VCaP (cell line): ENCODE measurements around the gene WARS2.
A peak's percentile ranks its signal among the peaks of the same experiment; 100 is the strongest.

Source experiments
- H3K27ac ChIP-seq: fragments of 450-650 bp; 2 replicates; pipeline ENCODE4 v1.5.1; 2017
- TF ChIP-seq, protein P1 (sequence below): fragments of 450-650 bp; conservative IDR thresholded peaks from 2 replicates; pipeline ENCODE4 v1.5.1; 2017; ENCODE audit warnings: mild to moderate bottlenecking, moderate library complexity

The WARS2 gene

DNA sequence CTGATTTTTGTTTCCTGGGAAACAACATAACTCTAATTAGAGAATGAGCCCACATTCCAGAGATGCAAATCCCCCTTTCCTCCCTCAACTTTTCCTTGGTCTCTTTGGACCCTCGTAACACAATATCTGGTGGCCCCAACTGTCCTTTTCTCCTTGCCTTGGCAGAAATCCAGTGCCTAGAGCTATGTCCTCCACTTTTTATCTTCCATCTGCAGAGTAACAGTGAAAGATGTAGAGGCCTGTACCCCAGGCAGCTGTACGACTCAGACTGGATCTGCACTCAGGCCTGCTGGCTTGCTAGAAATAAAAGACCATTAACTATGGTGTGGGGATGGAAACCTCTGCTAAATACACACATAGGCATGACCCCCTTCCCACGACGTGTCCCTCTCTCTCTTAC, 72.0 kb downstream of the WARS2 start:
- TF ChIP-seq, protein P1, sequence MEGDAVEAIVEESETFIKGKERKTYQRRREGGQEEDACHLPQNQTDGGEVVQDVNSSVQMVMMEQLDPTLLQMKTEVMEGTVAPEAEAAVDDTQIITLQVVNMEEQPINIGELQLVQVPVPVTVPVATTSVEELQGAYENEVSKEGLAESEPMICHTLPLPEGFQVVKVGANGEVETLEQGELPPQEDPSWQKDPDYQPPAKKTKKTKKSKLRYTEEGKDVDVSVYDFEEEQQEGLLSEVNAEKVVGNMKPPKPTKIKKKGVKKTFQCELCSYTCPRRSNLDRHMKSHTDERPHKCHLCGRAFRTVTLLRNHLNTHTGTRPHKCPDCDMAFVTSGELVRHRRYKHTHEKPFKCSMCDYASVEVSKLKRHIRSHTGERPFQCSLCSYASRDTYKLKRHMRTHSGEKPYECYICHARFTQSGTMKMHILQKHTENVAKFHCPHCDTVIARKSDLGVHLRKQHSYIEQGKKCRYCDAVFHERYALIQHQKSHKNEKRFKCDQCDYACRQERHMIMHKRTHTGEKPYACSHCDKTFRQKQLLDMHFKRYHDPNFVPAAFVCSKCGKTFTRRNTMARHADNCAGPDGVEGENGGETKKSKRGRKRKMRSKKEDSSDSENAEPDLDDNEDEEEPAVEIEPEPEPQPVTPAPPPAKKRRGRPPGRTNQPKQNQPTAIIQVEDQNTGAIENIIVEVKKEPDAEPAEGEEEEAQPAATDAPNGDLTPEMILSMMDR, result no peak
- no peak overlapping the region for H3K27ac ChIP-seq

DNA sequence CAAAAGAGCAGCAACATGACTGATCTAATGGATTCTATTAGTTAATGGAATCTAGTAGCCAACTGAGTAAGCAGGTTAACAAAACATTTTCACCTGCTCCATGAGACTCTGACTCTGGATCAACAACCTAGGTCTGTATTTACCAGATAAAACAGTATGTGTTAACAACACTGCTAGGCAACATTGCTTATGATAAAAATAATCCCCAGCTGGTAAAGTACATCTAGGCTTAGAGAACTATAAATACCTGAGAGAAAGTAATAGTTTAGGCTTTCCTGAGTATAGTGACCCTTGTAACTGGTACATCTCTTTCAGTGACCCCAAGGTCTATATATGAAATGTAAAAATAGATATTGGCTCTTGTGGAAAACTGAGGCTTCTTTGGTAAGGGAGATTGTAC, 78.8 kb downstream of the WARS2 start:
- TF ChIP-seq, protein P1, result no peak
- H3K27ac ChIP-seq, result no peak overlapping the region

DNA sequence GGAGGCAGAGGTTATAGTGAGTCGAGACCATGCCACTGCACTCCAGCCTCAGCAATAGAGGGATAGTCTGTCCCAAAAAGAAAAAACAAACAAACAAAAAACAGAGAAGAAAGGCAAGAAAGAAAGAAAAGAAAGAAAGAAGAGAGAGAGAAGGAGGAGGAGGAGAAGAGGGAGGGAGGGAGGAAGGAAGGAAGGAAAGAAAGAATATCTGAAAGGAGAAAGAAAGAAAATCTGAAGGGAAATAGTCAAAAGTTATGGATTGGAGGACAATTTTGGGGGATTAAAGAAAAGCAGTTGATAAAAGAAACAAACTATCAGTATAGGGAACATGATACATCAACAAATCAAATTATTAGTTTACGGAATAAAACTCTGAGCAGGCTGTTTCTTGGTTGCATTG, 84.9 kb downstream of the WARS2 start:
- no peak overlapping the region for H3K27ac ChIP-seq
- TF ChIP-seq, protein P1, result no peak

DNA sequence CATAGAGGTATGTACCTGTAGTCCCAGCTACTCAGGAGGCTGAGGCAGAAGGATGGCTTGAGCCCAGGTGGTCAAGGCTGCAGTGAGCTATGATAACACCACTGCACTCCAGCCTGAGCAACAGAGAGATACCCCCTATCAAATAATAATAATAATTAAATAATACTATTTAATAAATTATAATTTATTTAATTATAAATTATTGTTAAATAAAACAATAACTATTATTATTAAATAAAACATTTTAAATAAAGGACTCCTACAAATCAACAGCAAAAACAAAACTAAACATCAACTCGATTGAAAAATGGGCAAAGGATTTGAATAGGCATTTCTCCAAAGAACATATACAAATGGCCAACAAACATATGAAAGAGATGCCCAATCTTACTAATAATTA, 86.5 kb downstream of the WARS2 start:
- TF ChIP-seq, protein P1, result no peak
- no peak overlapping the region for H3K27ac ChIP-seq

DNA sequence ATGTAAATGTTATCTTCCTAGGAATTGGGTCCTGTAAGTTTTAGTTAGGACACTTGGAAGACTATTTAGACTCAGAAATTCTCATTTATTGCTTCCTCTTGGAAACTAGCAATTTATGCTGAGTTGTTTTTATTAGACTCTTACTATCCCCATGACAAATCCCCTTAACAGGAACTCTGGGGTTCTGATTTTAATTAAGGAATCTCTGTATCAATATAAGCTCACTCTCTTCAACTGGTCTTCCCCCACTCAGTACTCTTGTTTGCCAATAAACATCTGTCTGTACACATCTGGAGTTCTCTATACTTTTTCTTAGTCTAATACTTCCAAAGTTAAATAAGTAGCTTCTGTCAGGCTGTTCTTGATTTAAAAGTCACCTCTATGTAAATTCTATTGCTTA, 88.2 kb downstream of the WARS2 start:
- H3K27ac ChIP-seq, result peak overlapping the region; percentile 38; the same call in 1 of the 2 replicates
- TF ChIP-seq, protein P1, result no peak

DNA sequence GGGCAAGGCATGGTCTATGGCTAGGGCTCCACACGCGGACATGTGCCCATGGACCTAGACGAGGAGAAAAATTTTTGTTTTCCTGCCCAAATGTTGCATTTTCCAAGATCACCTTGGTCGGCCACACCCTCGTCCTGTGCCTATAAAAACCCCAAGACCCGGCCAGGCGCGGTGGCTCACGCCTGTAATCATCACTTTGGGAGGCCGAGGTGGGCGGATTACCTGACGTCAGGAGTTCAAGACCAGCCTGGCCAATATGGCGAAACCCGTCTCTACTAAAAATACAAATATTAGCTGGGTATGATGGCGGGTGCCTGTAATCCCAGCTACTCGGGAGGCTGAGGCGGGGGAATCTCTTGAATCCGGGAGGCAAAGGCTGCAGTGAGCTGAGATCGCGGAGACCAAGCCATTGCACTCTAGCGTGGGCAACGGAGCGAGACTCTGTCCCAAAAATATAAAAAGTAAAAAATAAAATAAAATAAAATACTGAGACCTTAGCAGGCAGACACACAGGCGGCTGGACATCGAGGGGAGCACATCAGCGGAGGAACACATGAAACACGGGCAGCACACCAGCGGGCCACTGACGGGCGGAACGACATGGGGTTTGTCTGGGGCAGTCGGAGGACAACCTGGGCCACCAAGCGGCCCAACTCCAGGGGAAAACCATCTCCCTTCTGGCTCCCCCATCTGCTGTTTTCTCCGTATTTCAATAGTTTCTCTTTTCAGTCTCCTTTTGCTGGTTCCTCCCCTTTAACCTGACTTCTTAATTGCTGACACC, 91.6 kb downstream of the WARS2 start:
- TF ChIP-seq, protein P1, result no peak
- no peak overlapping the region for H3K27ac ChIP-seq

DNA sequence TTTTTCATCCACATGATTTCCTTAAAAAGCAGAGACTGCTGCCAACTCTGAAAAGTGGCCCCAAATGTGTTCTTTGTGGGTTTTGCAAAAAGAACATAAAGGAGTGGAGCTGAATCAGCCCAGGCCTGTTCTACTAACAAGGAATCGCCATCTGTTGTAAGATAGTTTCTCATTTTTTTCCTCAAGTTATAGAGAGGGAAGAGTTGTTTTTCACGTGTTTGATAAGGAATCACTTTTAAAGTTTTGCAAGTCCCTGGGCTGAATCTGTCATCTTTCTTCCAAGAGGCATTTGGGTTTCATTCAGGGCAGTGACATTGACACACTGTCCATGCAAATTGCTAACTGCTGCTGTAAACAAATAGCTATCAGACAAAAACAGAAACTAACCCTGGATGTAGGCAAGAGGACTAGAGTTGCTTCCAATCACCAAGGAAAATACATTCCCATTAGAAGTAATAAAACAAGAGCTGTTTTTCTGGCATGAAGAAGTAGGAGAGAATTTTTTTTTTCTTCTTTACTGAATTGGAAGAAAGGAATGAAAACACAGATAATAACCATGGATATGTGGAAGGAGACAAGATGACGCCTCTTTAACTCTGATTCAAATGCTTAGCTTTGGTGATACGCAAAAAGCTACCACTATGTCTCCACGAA, 93.5 kb downstream of the WARS2 start:
- TF ChIP-seq, protein P1, result no peak
- no peak overlapping the region for H3K27ac ChIP-seq
